Measurements from ENCODE around the gene ADAM10. TPM values are rescaled to one million over a fixed set of nuclear protein-coding genes. Genes with fewer than 3 reads are reported as not detected.

The ADAM10 gene
- total RNA-seq, 1 donor from 2014 or later = 243 TPM

GRCh38 chr15:58696738-58697137, 52.8 kb downstream of the ADAM10 start:
- Mint-ChIP-seq H3K27me3 (ENCODE audit: low read depth, unreplicated experiment) (no peaks in the 10 kb centered on the region), H3K4me3 (ENCODE audit: unreplicated experiment) (no peak overlapping the region)
- no peak for FAIRE-seq

GRCh38 chr15:58694641-58695398, 54.7 kb downstream of the ADAM10 start:
- H2AFZ ChIP-seq (ENCODE audit: low read depth, low read length) = no peak overlapping the region
- H3K9me3 ChIP-seq (ENCODE audit: insufficient read depth, low read depth, low read length) = no peaks in the 10 kb centered on the region
- peak; percentile 17 for DNase-seq (ENCODE audit: low read depth)
- H3K4me2 ChIP-seq (ENCODE audit: low read length) = no peak overlapping the region
- Mint-ChIP-seq H3K9me3 (ENCODE audit: unreplicated experiment) (peaks cover 6% of the 10 kb centered on the region), H3K4me1 (ENCODE audit: low read depth, unreplicated experiment) (peaks cover 13% of the 10 kb centered on the region), H3K36me3 (ENCODE audit: low read depth, unreplicated experiment) (peaks cover 22% of the 10 kb centered on the region), H3K27me3 (ENCODE audit: low read depth, unreplicated experiment) (no peaks in the 10 kb centered on the region), H3K4me3 (ENCODE audit: unreplicated experiment) (no peak overlapping the region), H3K27ac (ENCODE audit: unreplicated experiment) (no peak overlapping the region)
- FAIRE-seq = no peak
- H4K20me1 ChIP-seq (ENCODE audit: insufficient read depth, low read length) = peaks cover 80% of the 10 kb centered on the region
- no peaks in the 10 kb centered on the region for H3K36me3 ChIP-seq (ENCODE audit: insufficient read depth, low read length)
- TF ChIP-seq CTCF (IDR thresholded peaks at IDR 0.05; ENCODE audit: insufficient read depth, low read depth, low read length) (no peak), EZH2 (IDR thresholded peaks at IDR 0.05; ENCODE audit: insufficient read depth, low read length) (no peak)
- no peaks in the 10 kb centered on the region for H3K4me1 ChIP-seq (ENCODE audit: insufficient read depth, low read length)
- H3K4me3 ChIP-seq (ENCODE audit: insufficient read depth, low read depth, low read length) = no peak overlapping the region
- no peaks in the 10 kb centered on the region for H3K27me3 ChIP-seq (ENCODE audit: insufficient read depth, low read length)
- no peak overlapping the region for H3K9ac ChIP-seq (ENCODE audit: low read length)
- no peak overlapping the region for H3K27ac ChIP-seq (ENCODE audit: low read depth, low read length)
- peaks cover 84% of the 10 kb centered on the region for H3K79me2 ChIP-seq (ENCODE audit: insufficient read depth, low read length)

More at GRCh38 chr15:58696738-58697137, 52.8 kb downstream of the ADAM10 start:
- H3K4me3 ChIP-seq (ENCODE audit: insufficient read depth, low read depth, low read length) = no peak overlapping the region
- H4K20me1 ChIP-seq (ENCODE audit: insufficient read depth, low read length) = peaks cover 66% of the 10 kb centered on the region
- no peaks in the 10 kb centered on the region for H3K27me3 ChIP-seq (ENCODE audit: insufficient read depth, low read length)
- no peaks in the 10 kb centered on the region for H3K36me3 ChIP-seq (ENCODE audit: insufficient read depth, low read length)
- H3K4me1 Mint-ChIP-seq (ENCODE audit: low read depth, unreplicated experiment) = peaks cover 11% of the 10 kb centered on the region
- H2AFZ ChIP-seq (ENCODE audit: low read depth, low read length) = no peak overlapping the region
- H3K4me1 ChIP-seq (ENCODE audit: insufficient read depth, low read length) = no peaks in the 10 kb centered on the region
- H3K27ac ChIP-seq (ENCODE audit: low read depth, low read length) = no peak overlapping the region
- H3K79me2 ChIP-seq (ENCODE audit: insufficient read depth, low read length) = peaks cover 84% of the 10 kb centered on the region
- no peaks in the 10 kb centered on the region for H3K9me3 ChIP-seq (ENCODE audit: insufficient read depth, low read depth, low read length)
- no peak overlapping the region for H3K27ac Mint-ChIP-seq (ENCODE audit: unreplicated experiment)
- H3K9me3 Mint-ChIP-seq (ENCODE audit: unreplicated experiment) = peaks cover 12% of the 10 kb centered on the region
- TF ChIP-seq EZH2 (IDR thresholded peaks at IDR 0.05; ENCODE audit: insufficient read depth, low read length) (no peak), CTCF (IDR thresholded peaks at IDR 0.05; ENCODE audit: insufficient read depth, low read depth, low read length) (no peak)
- H3K9ac ChIP-seq (ENCODE audit: low read length) = no peak overlapping the region
- no peak for DNase-seq (ENCODE audit: low read depth)
- peaks cover 28% of the 10 kb centered on the region for H3K36me3 Mint-ChIP-seq (ENCODE audit: low read depth, unreplicated experiment)
- H3K4me2 ChIP-seq (ENCODE audit: low read length) = no peak overlapping the region

GRCh38 chr15:58690703-58691102, 58.8 kb downstream of the ADAM10 start:
- Histone ChIP-seq H3K9me3 (ENCODE audit: insufficient read depth, low read depth, low read length) (no peaks in the 10 kb centered on the region), H3K36me3 (ENCODE audit: insufficient read depth, low read length) (no peaks in the 10 kb centered on the region), H3K27ac (ENCODE audit: low read depth, low read length) (no peak overlapping the region), H3K79me2 (ENCODE audit: insufficient read depth, low read length) (peaks cover 67% of the 10 kb centered on the region), H3K4me2 (ENCODE audit: low read length) (no peak overlapping the region), H3K4me3 (ENCODE audit: insufficient read depth, low read depth, low read length) (no peak overlapping the region), H3K9ac (ENCODE audit: low read length) (no peak overlapping the region), H4K20me1 (ENCODE audit: insufficient read depth, low read length) (peaks cover 70% of the 10 kb centered on the region), H3K4me1 (ENCODE audit: insufficient read depth, low read length) (no peaks in the 10 kb centered on the region), H3K27me3 (ENCODE audit: insufficient read depth, low read length) (no peaks in the 10 kb centered on the region), H2AFZ (ENCODE audit: low read depth, low read length) (no peak overlapping the region)
- H3K27ac Mint-ChIP-seq (ENCODE audit: unreplicated experiment) = no peak overlapping the region
- no peaks in the 10 kb centered on the region for H3K27me3 Mint-ChIP-seq (ENCODE audit: low read depth, unreplicated experiment)
- no peak for DNase-seq (ENCODE audit: low read depth)
- TF ChIP-seq CTCF (IDR thresholded peaks at IDR 0.05; ENCODE audit: insufficient read depth, low read depth, low read length) (no peak), EZH2 (IDR thresholded peaks at IDR 0.05; ENCODE audit: insufficient read depth, low read length) (no peak)
- no peak overlapping the region for H3K4me3 Mint-ChIP-seq (ENCODE audit: unreplicated experiment)
- no peak for FAIRE-seq
- no peaks in the 10 kb centered on the region for H3K9me3 Mint-ChIP-seq (ENCODE audit: unreplicated experiment)
- peaks cover 13% of the 10 kb centered on the region for H3K36me3 Mint-ChIP-seq (ENCODE audit: low read depth, unreplicated experiment)
- peaks cover 11% of the 10 kb centered on the region for H3K4me1 Mint-ChIP-seq (ENCODE audit: low read depth, unreplicated experiment)
